GM19238 (cell line): Measurements from ENCODE around the gene LDLRAD3.
"Not testable (repeated sequence)": the region's sequence is repeated elsewhere in the genome, so short reads cannot be mapped to it uniquely, and the experiment has no call there.

ENCODE experiments used
- DNase-seq: peaks from one replicate; pipeline ENCODE4 v3.0.0; 2011; ENCODE audit warnings: low spot score; ENCODE audit not compliant: insufficient read length

The LDLRAD3 gene

GRCh38 chr11:35943713-35944502, at the start of gene LDLRAD3:
LDLRAD3 (plus strand) TSS chr11:35944062; CDS start chr11:35944099, 37 bp downstream.
- DNase-seq, result peak; percentile 44

GRCh38 chr11:35897019-35897418, 46.8 kb upstream of the LDLRAD3 start:
- DNase-seq, result no peak

- no peak for DNase-seq
Observed at GRCh38 chr11:35902961-35903360, 40.9 kb upstream of the LDLRAD3 start.

GRCh38 chr11:35905646-35906276, 38.1 kb upstream of the LDLRAD3 start:
- no peak for DNase-seq

- DNase-seq, result no peak
Observed at GRCh38 chr11:35906277-35906661, 37.6 kb upstream of the LDLRAD3 start.

- DNase-seq, result no peak
Observed at GRCh38 chr11:35906681-35907080, 37.2 kb upstream of the LDLRAD3 start.

- peak; percentile 12 for DNase-seq
Observed at GRCh38 chr11:35907648-35908431, 36.0 kb upstream of the LDLRAD3 start.

GRCh38 chr11:35908432-35908771, 35.5 kb upstream of the LDLRAD3 start:
- not testable (repeated sequence) for DNase-seq

GRCh38 chr11:35909511-35910265, 34.2 kb upstream of the LDLRAD3 start:
- no peak for DNase-seq

GRCh38 chr11:35911013-35911412, 32.8 kb upstream of the LDLRAD3 start:
- DNase-seq, result no peak

GRCh38 chr11:35911616-35912165, 32.2 kb upstream of the LDLRAD3 start:
- no peak for DNase-seq

- DNase-seq, result not testable (repeated sequence)
Observed at GRCh38 chr11:35912436-35912835, 31.4 kb upstream of the LDLRAD3 start.

GRCh38 chr11:35912883-35913624, 30.8 kb upstream of the LDLRAD3 start:
- no peak for DNase-seq

- DNase-seq, result no peak
Observed at GRCh38 chr11:35914816-35915215, 29.0 kb upstream of the LDLRAD3 start.

- DNase-seq, result no peak
Observed at GRCh38 chr11:35916270-35916669, 27.6 kb upstream of the LDLRAD3 start.

GRCh38 chr11:35917676-35918075, 26.2 kb upstream of the LDLRAD3 start:
- DNase-seq, result peak; percentile 5

GRCh38 chr11:35918716-35919115, 25.1 kb upstream of the LDLRAD3 start:
- no peak for DNase-seq

- DNase-seq, result no peak
Observed at GRCh38 chr11:35919244-35919643, 24.6 kb upstream of the LDLRAD3 start.

- no peak for DNase-seq
Observed at GRCh38 chr11:35923452-35923851, 20.4 kb upstream of the LDLRAD3 start.

GRCh38 chr11:35924811-35925210, 19.1 kb upstream of the LDLRAD3 start:
- no peak for DNase-seq
